HEK293 (cell line): ENCODE data around the gene ARL15.

ENCODE experiments used
- CTCF ChIA-PET: fragments of 350-600 bp; formaldehyde crosslinking; extraction: SDS; loops from one replicate; lab custom pipeline; 2021; ENCODE audit warnings: antibody characterized with exemption; lab: Yijun Ruan, JAX
- POLR2A ChIA-PET: fragments of 300-600 bp; formaldehyde crosslinking; extraction: SDS; loops from one replicate; lab custom pipeline; 2020; ENCODE audit warnings: antibody characterized with exemption, inconsistent platforms; lab: Yijun Ruan, JAX
- H3K27ac ChIP-seq: fragments of 200-500 bp; sonication (Bioruptor generic); 2 replicates; pipeline ENCODE4 v1.5.1; 2014; ENCODE audit warnings: low read depth, low read length, control low read depth, inconsistent platforms; ENCODE audit errors: extremely low read depth
- H3K36me3 ChIP-seq, 2 experiments: fragments of 200-500 bp in 1 of 2; sonication (Bioruptor generic) in 1 of 2; 1 replicate in 1 of 2; 2 replicates in 1 of 2; pipeline ENCODE4 v1.5.1; 2014 to 2017; ENCODE audit warnings: inconsistent platforms in 2 of 2, low read length in 2 of 2; ENCODE audit not compliant: control insufficient read depth in 2 of 2, insufficient read depth in 1 of 2
- H3K4me1 ChIP-seq: fragments of 200-500 bp; sonication (Bioruptor generic); 2 replicates; pipeline ENCODE4 v1.5.1; 2014; ENCODE audit warnings: mild to moderate bottlenecking, low read length, inconsistent platforms; ENCODE audit not compliant: control insufficient read depth, insufficient read depth
- H3K4me3 ChIP-seq: 2 replicates; pipeline ENCODE4 v1.5.1; 2011; ENCODE audit warnings: low read depth, mild to moderate bottlenecking, control low read depth, low read length, moderate library complexity
- H3K9me3 ChIP-seq: fragments of 200-500 bp; sonication (Bioruptor generic); 2 replicates; pipeline ENCODE4 v1.5.1; 2014; ENCODE audit warnings: low read depth, low read length, inconsistent platforms; ENCODE audit not compliant: control insufficient read depth, insufficient read depth
- ATF2 ChIP-seq: fragments of 450-650 bp; formaldehyde crosslinking; IDR thresholded peaks from 2 replicates; pipeline ENCODE4 v1.5.1; 2016; ENCODE audit warnings: missing biosample characterization, missing genetic modification characterization, low read depth
- CTCF ChIP-seq: fragments of 450-650 bp; formaldehyde crosslinking; IDR thresholded peaks from 2 replicates; pipeline ENCODE4 v1.5.1; 2016; ENCODE audit warnings: missing biosample characterization, missing genetic modification characterization
- FEZF1 ChIP-seq: fragments of 450-650 bp; formaldehyde crosslinking; IDR thresholded peaks from 2 replicates; pipeline ENCODE4 v1.5.1; 2016; ENCODE audit warnings: missing biosample characterization, missing genetic modification characterization
- HOXA7 ChIP-seq: sonication (generic); formaldehyde crosslinking; IDR thresholded peaks from 2 replicates; pipeline ENCODE4 v1.8.1; 2022; ENCODE audit warnings: missing genetic modification reagents, borderline replicate concordance
- HOXD13 ChIP-seq: sonication (generic); formaldehyde crosslinking; IDR thresholded peaks from 2 replicates; pipeline ENCODE4 v1.8.0; 2022; ENCODE audit warnings: missing genetic modification reagents, borderline replicate concordance
- IKZF3 ChIP-seq: fragments of 450-650 bp; IDR thresholded peaks from 2 replicates; pipeline ENCODE4 v1.5.0; 2018; ENCODE audit warnings: missing biosample characterization, mild to moderate bottlenecking, missing genetic modification characterization, moderate library complexity
- OVOL3 ChIP-seq: fragments of 450-650 bp; formaldehyde crosslinking; IDR thresholded peaks from 2 replicates; pipeline ENCODE4 v1.5.1; 2016; ENCODE audit warnings: missing biosample characterization, missing genetic modification characterization
- ZFP69B ChIP-seq: fragments of 450-650 bp; formaldehyde crosslinking; IDR thresholded peaks from 2 replicates; pipeline ENCODE4 v1.5.1; 2016; ENCODE audit warnings: missing biosample characterization, missing genetic modification characterization
- ZNF114 ChIP-seq: fragments of 450-650 bp; formaldehyde crosslinking; IDR thresholded peaks from 2 replicates; pipeline ENCODE4 v1.5.0; 2017; ENCODE audit warnings: missing biosample characterization, missing genetic modification characterization
- ZNF155 ChIP-seq: fragments of 450-650 bp; formaldehyde crosslinking; IDR thresholded peaks from 2 replicates; pipeline ENCODE4 v1.5.1; 2016; ENCODE audit warnings: missing biosample characterization, missing genetic modification characterization
- ZNF157 ChIP-seq: fragments of 450-650 bp; formaldehyde crosslinking; IDR thresholded peaks from 2 replicates; pipeline ENCODE4 v1.5.1; 2016; ENCODE audit warnings: missing biosample characterization, missing genetic modification characterization
- ZNF169 ChIP-seq: fragments of 450-650 bp; formaldehyde crosslinking; IDR thresholded peaks from 2 replicates; pipeline ENCODE4 v1.5.1; 2016; ENCODE audit warnings: missing biosample characterization, missing genetic modification characterization
- ZNF280C ChIP-seq: fragments of 450-650 bp; formaldehyde crosslinking; IDR thresholded peaks from 2 replicates; pipeline ENCODE4 v1.5.1; 2016; ENCODE audit warnings: missing biosample characterization, missing genetic modification characterization
- ZNF37A ChIP-seq: fragments of 450-650 bp; IDR thresholded peaks from 2 replicates; pipeline ENCODE4 v1.5.1; 2018; ENCODE audit warnings: missing biosample characterization, missing genetic modification characterization
- ZNF391 ChIP-seq: fragments of 450-650 bp; formaldehyde crosslinking; IDR thresholded peaks from 2 replicates; pipeline ENCODE4 v1.5.1; 2016; ENCODE audit warnings: low read depth, missing biosample characterization, missing genetic modification characterization, borderline replicate concordance
- ZNF404 ChIP-seq: fragments of 450-650 bp; formaldehyde crosslinking; IDR thresholded peaks from 2 replicates; pipeline ENCODE4 v1.5.1; 2017; ENCODE audit warnings: missing biosample characterization, missing genetic modification characterization
- ZNF544 ChIP-seq: fragments of 450-650 bp; formaldehyde crosslinking; IDR thresholded peaks from 2 replicates; pipeline ENCODE4 v1.5.0; 2017; ENCODE audit warnings: missing biosample characterization, missing genetic modification characterization
- ZNF548 ChIP-seq: fragments of 450-650 bp; formaldehyde crosslinking; IDR thresholded peaks from 2 replicates; pipeline ENCODE4 v1.5.1; 2016; ENCODE audit warnings: missing biosample characterization, missing genetic modification characterization
- ZNF549 ChIP-seq: fragments of 450-650 bp; IDR thresholded peaks from 2 replicates; pipeline ENCODE4 v1.5.1; 2018; ENCODE audit warnings: missing biosample characterization, missing genetic modification characterization, mild to moderate bottlenecking, inconsistent platforms, moderate library complexity
- ZNF571 ChIP-seq: fragments of 450-650 bp; formaldehyde crosslinking; IDR thresholded peaks from 2 replicates; pipeline ENCODE4 v1.5.0; 2017; ENCODE audit warnings: missing biosample characterization, missing genetic modification characterization
- ZNF645 ChIP-seq: fragments of 450-650 bp; formaldehyde crosslinking; IDR thresholded peaks from 2 replicates; pipeline ENCODE4; 2016; ENCODE audit warnings: missing biosample characterization, missing genetic modification characterization
- ZNF791 ChIP-seq: fragments of 450-650 bp; formaldehyde crosslinking; IDR thresholded peaks from 2 replicates; pipeline ENCODE4 v1.5.1; 2016; ENCODE audit warnings: missing biosample characterization, missing genetic modification characterization
- TF ChIP-seq, protein P1 (sequence below): fragments of 450-650 bp; formaldehyde crosslinking; IDR thresholded peaks from 2 replicates; pipeline ENCODE4 v1.5.1; 2017; ENCODE audit warnings: missing biosample characterization, missing genetic modification characterization
- TF ChIP-seq, protein P2 (sequence below): fragments of 450-650 bp; formaldehyde crosslinking; IDR thresholded peaks from 2 replicates; pipeline ENCODE4 v1.5.1; 2017; ENCODE audit warnings: missing biosample characterization, missing genetic modification characterization
- TF ChIP-seq, protein P3 (sequence below): fragments of 450-650 bp; formaldehyde crosslinking; IDR thresholded peaks from 2 replicates; pipeline ENCODE4 v1.5.1; 2017; ENCODE audit warnings: missing biosample characterization, missing genetic modification characterization

Gene ARL15

GRCh38 chr5:54049144-54049543 lies 261.2 kb downstream of the ARL15 start:
- Histone ChIP-seq H3K27ac (no peak overlapping the region), H3K4me1 (no peaks in the 10 kb centered on the region), H3K9me3 (no peaks in the 10 kb centered on the region), H3K4me3 (no peak overlapping the region), H3K36me3 (no peaks in the 10 kb centered on the region)
- ChIA-PET CTCF (interaction anchor here (0.6 kb wide), 1 partner anchor 18 kb away, joined by 3 read pairs; no protein-coding TSS in a partner anchor), POLR2A (no interaction called here)
- TF ChIP-seq ZNF391 (tag by site-specific recombination) (no peak), ZFP69B (tag by site-specific recombination) (no peak), HOXA7 (no peak), ZNF169 (no peak), ZNF155 (tag by site-specific recombination) (no peak), ZNF571 (tag by site-specific recombination) (no peak), ZNF549 (tag by site-specific recombination) (no peak), CTCF (no peak), HOXD13 (CRISPR knock-in tag) (no peak), FEZF1 (tag by site-specific recombination) (no peak), ZNF404 (tag by site-specific recombination) (no peak), ATF2 (no peak), IKZF3 (tag by site-specific recombination) (no peak), ZNF645 (no peak), ZNF544 (tag by site-specific recombination) (no peak), ZNF280C (tag by site-specific recombination) (no peak)
- TF ChIP-seq, protein P1, sequence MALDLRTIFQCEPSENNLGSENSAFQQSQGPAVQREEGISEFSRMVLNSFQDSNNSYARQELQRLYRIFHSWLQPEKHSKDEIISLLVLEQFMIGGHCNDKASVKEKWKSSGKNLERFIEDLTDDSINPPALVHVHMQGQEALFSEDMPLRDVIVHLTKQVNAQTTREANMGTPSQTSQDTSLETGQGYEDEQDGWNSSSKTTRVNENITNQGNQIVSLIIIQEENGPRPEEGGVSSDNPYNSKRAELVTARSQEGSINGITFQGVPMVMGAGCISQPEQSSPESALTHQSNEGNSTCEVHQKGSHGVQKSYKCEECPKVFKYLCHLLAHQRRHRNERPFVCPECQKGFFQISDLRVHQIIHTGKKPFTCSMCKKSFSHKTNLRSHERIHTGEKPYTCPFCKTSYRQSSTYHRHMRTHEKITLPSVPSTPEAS = no peak

DNA sequence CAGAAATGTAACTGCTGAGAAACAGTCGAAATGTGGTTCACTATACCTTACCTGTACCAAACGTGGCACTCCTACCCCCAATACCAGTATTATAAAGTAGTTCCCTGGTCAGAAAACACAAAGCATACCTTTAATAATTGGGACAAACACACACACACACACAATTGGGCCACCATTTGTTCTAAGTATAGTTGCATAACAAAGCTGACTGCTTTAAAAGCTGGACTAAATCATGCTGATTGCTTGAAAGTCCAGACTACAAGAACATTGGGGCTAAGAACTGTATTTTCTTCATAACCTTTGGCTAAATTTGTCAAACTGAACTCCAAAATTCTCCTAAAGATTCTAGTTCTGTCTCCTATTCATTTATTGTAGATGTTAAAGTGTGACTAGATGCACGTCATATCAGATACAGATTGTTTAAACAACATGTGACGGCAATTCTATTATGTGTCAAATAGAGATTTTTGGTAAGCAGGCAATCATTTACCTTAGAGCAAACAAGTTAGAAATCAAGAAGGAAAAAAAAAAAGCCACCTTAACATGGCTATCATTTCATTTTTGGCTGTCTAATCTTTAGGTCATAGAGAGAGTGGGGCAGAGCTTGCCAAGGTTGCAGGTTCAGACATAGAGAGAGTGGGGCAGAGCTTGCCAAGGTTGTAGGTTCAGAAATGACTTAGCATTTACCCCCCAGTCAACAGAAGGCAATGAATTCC lies 265.1 kb downstream of the ARL15 start:
- no peaks in the 10 kb centered on the region for H3K9me3 ChIP-seq
- H3K27ac ChIP-seq = no peak overlapping the region
- ChIA-PET CTCF (no interaction called here), POLR2A (no interaction called here)
- H3K36me3 ChIP-seq = no peaks in the 10 kb centered on the region
- H3K4me1 ChIP-seq = no peaks in the 10 kb centered on the region
- no peak overlapping the region for H3K4me3 ChIP-seq
- TF ChIP-seq OVOL3 (tag by site-specific recombination) (no peak), ZNF548 (tag by site-specific recombination) (no peak), ZNF791 (no peak), ZNF37A (tag by site-specific recombination) (no peak), ZNF157 (tag by site-specific recombination) (no peak), ZNF114 (tag by site-specific recombination) (no peak), ZNF571 (tag by site-specific recombination) (no peak), ZNF404 (tag by site-specific recombination) (no peak)
- TF ChIP-seq, protein P2, sequence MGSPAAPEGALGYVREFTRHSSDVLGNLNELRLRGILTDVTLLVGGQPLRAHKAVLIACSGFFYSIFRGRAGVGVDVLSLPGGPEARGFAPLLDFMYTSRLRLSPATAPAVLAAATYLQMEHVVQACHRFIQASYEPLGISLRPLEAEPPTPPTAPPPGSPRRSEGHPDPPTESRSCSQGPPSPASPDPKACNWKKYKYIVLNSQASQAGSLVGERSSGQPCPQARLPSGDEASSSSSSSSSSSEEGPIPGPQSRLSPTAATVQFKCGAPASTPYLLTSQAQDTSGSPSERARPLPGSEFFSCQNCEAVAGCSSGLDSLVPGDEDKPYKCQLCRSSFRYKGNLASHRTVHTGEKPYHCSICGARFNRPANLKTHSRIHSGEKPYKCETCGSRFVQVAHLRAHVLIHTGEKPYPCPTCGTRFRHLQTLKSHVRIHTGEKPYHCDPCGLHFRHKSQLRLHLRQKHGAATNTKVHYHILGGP (tag by site-specific recombination) = no peak
- TF ChIP-seq, protein P3, sequence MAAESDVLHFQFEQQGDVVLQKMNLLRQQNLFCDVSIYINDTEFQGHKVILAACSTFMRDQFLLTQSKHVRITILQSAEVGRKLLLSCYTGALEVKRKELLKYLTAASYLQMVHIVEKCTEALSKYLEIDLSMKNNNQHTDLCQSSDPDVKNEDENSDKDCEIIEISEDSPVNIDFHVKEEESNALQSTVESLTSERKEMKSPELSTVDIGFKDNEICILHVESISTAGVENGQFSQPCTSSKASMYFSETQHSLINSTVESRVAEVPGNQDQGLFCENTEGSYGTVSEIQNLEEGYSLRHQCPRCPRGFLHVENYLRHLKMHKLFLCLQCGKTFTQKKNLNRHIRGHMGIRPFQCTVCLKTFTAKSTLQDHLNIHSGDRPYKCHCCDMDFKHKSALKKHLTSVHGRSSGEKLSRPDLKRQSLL (tag by site-specific recombination) = no peak
